T-helper 2 cell (primary cell): Measurements from ENCODE around the gene GAL3ST1.
"Not testable (repeated sequence)": the region's sequence is repeated elsewhere in the genome, so short reads cannot be mapped to it uniquely, and the experiment has no call there.

Experiments used
- DNase-seq, 5 experiments: peaks; one replicate each; pipeline versions ENCODE4 v3.0.0 to v3.0.0-alpha.2; 2012 to 2022

The GAL3ST1 gene

DNA sequence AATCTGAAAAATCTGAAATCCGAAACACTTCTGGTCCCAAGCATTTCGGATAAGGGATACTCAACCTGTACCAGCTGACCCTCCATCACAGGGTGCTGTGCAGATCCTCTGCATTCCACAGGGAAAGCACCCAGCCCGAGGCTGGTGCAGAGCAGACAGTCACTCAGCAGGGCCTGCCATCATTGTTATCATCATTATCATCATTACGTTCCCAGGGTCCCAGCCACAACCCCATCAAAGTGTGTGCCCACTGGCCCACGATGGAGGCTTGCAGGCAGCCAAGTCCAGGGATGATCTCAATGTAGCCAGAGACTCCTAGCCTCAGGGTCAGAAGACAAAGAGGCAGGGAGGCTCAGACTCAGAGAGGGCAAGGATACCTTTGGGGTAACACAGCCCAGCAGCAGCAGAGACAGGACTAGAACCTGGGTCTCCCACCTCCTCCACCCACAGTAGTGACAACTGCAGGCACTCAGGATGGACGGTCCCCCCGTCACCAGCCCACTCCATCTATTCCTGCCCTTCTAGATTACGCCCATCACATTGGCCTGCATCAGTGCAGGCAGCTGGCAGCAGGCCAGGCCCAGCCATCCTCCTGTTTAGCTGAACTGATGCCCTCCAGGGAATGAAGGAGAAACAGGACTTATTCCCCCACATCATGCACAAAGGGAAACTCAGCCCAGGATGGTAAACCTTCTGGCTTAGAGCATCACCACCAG is 10.3 kb downstream of the GAL3ST1 start:
- no peak for DNase-seq

- no peak for DNase-seq
These were observed 12.1 kb downstream of the GAL3ST1 start for GRCh38 chr22:30562366-30562765.

- DNase-seq = no peak
These were observed 12.9 kb downstream of the GAL3ST1 start for GRCh38 chr22:30561402-30562189.

DNA sequence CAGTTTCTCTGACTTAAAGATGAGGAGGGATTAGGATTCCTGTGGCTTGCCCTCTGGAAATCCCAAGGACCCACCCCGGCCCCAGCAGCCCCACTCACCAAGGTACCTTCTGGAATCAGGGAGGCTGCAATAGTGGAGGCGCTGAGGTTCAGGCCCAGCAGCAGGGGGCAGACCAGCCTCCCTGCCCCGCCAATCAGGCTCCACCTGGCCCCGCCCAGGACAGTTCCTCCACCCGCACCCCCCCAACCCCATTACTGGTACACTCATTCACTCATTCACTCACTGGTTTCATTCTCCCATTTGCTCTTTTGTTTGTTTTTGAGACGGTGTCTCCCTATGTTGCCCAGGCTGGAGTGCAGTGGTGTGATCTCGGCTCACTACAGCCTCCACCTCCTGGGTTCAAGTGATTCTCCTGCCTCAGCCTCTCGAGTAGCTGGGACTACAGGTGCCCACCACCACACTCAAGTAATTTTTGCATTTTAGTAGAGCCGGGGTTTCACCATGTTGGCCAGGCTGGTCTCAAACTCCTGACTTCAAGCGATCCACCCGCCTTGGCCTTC is 13.7 kb downstream of the GAL3ST1 start:
- DNase-seq = peak in 1 of 5 experiments; percentile 27

GRCh38 chr22:30559889-30560288 is 14.6 kb downstream of the GAL3ST1 start:
- no peak for DNase-seq

DNA sequence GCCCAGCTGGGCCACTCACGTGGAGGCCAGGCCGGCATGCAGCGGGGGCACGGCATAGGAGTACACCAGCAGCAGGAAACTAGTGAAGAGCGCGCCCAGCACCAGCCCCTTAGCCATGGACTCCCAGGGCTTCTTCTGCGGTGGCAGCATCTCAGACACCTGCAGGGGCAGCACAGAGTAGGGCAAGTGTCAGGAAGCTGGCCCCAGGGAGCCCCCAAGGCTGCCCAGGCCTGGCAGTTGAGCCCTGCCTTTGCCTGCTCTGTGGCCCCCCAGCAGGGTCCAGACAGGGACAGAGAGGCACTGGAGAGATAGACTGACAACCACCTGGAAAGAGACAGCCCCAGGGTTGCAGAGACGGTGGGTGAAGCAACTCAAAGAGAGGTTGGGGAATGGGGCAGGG is 17.2 kb downstream of the GAL3ST1 start:
- DNase-seq = no peak

GRCh38 chr22:30556388-30556787 is 18.1 kb downstream of the GAL3ST1 start:
- DNase-seq = no peak

GRCh38 chr22:30555282-30556210 is 18.9 kb downstream of the GAL3ST1 start:
- DNase-seq = no peak

GRCh38 chr22:30553971-30554370 is 20.5 kb downstream of the GAL3ST1 start:
- no peak for DNase-seq

DNA sequence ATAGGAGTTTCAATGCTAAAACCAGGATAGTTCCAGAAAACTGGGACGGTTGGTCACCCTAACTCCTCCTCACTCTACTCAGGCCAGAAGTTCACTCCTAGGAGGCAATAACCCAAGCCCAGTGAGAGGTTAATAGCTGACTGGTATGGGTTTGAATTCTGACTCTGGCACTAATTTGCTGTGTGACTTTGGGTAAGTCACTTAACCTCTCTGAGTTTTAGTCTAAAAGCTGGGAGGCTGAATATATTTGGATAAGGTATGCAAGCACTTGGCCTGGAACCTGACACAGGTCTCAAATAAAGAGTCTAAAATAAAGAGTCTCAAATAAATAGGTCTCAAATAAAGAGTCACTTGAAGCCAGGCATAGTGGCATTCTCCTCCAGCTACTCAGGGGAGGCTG is 21.7 kb downstream of the GAL3ST1 start:
- DNase-seq = no peak

DNA sequence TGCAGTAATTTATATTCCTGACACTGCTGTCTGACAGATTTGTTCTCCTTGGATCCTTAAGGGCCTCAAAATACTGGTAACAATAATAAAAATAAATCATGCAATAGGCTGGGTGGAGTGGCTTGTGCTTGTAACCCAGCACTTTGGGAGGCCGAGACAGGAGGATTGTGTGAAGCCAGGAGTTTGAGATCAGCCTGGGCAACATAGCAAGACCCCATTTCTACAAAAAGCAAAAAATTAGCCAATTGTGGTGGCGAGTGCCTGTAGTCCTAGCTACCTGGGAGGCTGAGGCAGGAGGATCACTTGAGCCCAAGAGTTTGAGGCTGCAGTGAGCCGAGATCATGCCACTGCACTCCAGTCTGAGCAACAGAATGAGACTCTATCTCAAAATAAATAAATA is 22.7 kb downstream of the GAL3ST1 start:
- DNase-seq = not testable (repeated sequence)

DNA sequence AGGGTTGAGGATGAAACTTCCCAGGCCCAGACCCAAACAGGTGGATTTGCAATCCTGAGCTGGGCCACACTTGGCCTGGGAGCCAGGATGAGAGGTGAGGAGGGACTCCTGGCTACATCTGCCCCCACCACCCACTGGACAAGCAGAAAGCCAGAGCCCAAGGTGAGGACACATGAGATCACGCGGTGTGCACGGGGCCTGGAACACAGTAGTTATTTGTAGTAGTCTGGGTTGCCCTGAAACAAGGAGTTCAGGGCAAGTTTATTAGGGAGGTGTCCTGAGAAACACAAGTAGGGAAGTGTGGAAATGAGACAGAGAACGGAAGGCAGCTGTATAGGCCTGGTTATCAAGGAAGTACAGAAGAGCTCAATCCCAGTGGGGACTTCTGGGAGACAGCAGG is 27.3 kb downstream of the GAL3ST1 start:
- DNase-seq = no peak

DNA sequence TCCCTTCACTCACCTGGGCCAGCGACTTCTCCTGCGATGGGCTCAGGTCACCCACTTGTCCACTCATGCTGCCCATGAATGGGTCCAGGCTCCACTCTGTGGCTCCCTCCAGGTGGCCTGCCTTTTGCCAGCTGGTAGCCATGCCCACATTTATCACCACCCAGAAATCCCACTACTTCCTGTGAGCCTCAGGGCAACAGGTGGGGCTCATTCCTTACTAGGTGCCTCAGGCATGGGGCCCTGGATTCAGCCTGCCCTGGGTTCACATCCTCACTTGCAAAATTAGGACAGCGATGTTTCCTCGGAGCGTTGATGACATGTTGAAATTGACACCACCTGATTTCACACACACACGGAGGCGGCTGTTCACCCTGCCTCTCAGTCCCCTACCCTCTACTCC is 27.8 kb downstream of the GAL3ST1 start, which contains the start of gene SEC14L6:
Gene SEC14L6, minus strand, starts transcription at position 126 of the 400 bp plus-strand sequence. Its CDS starts 59 bp downstream, at position 67.
- no peak for DNase-seq

GRCh38 chr22:30542811-30543188 is 31.7 kb downstream of the GAL3ST1 start:
- no peak for DNase-seq

GRCh38 chr22:30541961-30542810 is 32.3 kb downstream of the GAL3ST1 start:
- DNase-seq = no peak

DNA sequence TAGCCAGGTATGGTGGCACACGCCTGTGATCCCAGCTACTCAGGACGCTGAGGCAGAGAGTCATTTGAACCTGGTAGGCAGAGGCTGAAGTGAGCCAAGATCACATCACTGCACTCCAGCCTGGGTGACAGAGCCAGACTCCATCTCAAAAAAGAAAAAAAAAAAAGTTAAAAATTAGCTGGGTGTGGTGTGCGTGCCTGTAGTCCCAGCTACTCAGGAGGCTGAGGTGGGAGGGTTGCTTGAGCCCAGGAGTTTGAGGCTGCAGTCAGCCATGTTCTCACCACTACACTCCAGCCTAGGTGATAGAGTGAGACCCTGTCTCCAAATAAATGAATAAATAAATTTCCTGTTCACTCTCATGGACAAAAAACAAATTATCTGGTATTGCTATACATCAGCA is 33.0 kb downstream of the GAL3ST1 start:
- DNase-seq = not testable (repeated sequence)

GRCh38 chr22:30539368-30539767 is 35.1 kb downstream of the GAL3ST1 start:
- no peak for DNase-seq

- DNase-seq = no peak
These were observed 36.2 kb downstream of the GAL3ST1 start for GRCh38 chr22:30538280-30538679.

GRCh38 chr22:30537083-30537731 is 37.3 kb downstream of the GAL3ST1 start:
- DNase-seq = no peak

- DNase-seq = no peak
These were observed 39.3 kb downstream of the GAL3ST1 start for GRCh38 chr22:30535182-30535581.
